ENCODE measurements around the gene PLCL1. TPM values are rescaled to one million over a fixed set of nuclear protein-coding genes. Genes with fewer than 3 reads are reported as not detected.
A peak's percentile ranks its signal among the peaks of the same experiment; 100 is the strongest.

The PLCL1 gene
- polyA plus RNA-seq, 3 donors = 17.8 to 20.9 (median 19.4) TPM

GRCh38 chr2:197944416-197945096 lies 140.2 kb downstream of the PLCL1 start:
- DNase-seq (ENCODE audit: low read depth in 3 of 3, low spot score in 2 of 3) = peak in 2 of 3 donors; percentile 17 to 21

DNA sequence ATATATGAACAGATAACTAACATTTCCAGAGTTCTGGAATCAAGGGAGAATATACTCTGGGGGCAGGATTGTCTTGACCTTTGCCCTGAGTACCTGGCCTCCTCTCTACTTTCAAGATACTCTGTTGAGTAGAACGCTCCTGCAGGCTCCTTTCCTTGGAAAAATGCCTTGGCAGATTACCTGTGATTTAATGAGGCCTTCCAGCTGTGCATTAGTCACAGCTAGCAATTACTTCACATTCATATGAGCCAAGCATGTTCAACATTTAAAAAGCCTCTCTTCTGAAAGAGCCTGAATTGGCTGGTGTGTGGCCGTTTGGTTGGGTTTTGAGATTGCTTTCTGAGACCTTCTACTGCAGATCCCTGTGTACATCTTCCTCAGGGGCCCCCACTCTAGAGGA lies 142.2 kb downstream of the PLCL1 start:
- DNase-seq (ENCODE audit: low read depth in 3 of 3, low spot score in 2 of 3) = no peak

- no peak for DNase-seq (ENCODE audit: low read depth in 3 of 3, low spot score in 2 of 3)
These were observed 142.9 kb downstream of the PLCL1 start for GRCh38 chr2:197947219-197947757.

GRCh38 chr2:197949224-197949623 lies 144.8 kb downstream of the PLCL1 start:
- DNase-seq (ENCODE audit: low read depth in 3 of 3, low spot score in 2 of 3) = no peak

DNA sequence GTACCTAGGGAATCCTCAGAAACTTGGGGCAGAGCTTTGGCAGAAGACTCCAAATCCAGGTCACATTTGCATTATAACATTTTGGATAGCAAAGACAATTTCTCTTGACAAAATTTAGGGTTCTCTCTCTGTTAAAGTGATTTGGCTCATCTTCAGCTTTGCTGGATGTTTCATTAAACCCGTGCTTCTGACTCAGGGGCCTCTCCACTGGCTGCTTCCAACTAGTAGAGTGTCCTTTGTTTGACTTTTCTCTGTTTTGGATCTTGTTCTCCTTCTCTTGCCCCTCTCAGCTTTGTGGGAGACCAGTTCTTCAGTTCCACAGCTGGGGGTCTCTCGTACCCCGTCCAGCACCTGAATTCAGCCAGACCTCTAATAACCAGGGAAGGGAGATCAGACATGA lies 145.6 kb downstream of the PLCL1 start:
- no peak for DNase-seq (ENCODE audit: low read depth in 3 of 3, low spot score in 2 of 3)

- no peak for DNase-seq (ENCODE audit: low read depth in 3 of 3, low spot score in 2 of 3)
These were observed 146.3 kb downstream of the PLCL1 start for GRCh38 chr2:197950724-197951123.

DNA sequence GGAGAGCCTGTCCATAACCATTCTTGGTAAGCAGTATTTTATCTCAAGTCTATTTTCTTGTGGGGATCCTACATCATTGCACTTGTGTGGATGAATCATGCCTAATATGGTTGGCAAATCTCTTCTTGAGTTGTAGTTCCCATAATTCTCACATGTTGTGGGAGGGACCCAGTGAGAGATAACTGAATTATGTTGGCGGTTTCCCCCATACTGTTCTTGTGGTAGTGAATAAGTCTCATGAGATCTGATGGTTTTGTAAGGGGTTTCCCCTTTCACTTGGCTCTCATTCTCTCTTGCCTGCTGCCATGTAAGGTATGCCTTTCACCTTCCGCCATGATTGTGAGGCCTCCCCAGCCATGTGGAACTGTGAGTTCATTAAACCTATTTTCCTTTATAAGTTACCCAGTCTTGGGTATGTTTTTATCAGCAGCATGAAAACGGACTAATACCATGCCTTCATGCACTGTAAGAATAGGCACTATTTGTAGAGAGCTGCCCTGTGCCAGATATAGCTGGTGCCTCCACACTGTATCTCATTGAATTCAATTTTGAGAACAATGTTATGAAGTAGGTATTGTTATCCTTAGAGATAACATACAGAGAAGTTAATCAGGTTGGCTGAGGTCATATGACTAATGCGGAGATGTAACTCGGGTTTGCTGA lies 148.3 kb downstream of the PLCL1 start:
- no peak for DNase-seq (ENCODE audit: low read depth in 3 of 3, low spot score in 2 of 3)

- no peak for DNase-seq (ENCODE audit: low read depth in 3 of 3, low spot score in 2 of 3)
These were observed 149.9 kb downstream of the PLCL1 start for GRCh38 chr2:197954328-197954727.

- DNase-seq (ENCODE audit: low read depth in 3 of 3, low spot score in 2 of 3) = no peak
These were observed 154.3 kb downstream of the PLCL1 start for GRCh38 chr2:197958592-197959150.

- DNase-seq (ENCODE audit: low read depth in 3 of 3, low spot score in 2 of 3) = no peak
These were observed 155.0 kb downstream of the PLCL1 start for GRCh38 chr2:197959383-197959782.

DNA sequence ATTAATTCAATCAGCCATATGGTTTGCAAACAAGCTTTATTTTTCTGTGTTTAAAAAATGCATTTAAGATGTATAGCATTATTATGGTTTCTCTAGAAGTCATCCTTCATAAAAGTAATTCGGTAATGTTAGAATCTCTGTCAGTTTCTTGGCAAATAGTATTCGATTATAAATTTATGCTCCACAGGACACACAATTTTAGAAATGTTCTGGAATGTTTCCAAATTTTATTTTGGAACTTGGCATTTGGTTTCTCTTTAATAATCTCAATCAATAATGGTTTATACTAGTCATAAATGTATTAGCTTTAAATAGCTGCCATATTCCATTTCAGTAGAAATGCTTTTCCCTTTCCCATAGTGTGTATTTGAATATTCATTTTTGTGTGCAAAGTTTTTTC lies 156.4 kb downstream of the PLCL1 start:
- no peak for DNase-seq (ENCODE audit: low read depth in 3 of 3, low spot score in 2 of 3)

DNA sequence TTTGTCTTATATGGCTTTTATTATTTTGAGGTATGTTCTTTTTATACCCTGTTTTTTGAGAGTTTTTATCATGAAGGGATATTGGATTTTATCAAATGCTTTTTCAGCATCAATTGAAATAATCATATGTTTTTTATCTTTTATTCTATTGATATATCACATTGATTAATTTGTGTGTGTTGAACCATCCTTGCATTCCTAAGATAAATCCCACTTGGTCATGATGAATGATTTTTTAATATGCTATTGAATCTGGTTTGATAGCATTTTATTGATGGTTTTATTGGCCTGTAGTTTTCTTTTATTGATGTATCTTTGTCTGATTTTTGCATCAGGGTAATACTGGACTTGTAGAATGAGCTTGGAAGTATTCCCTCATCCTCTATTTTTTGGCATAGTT lies 160.3 kb downstream of the PLCL1 start:
- no peak for DNase-seq (ENCODE audit: low read depth in 3 of 3, low spot score in 2 of 3)

DNA sequence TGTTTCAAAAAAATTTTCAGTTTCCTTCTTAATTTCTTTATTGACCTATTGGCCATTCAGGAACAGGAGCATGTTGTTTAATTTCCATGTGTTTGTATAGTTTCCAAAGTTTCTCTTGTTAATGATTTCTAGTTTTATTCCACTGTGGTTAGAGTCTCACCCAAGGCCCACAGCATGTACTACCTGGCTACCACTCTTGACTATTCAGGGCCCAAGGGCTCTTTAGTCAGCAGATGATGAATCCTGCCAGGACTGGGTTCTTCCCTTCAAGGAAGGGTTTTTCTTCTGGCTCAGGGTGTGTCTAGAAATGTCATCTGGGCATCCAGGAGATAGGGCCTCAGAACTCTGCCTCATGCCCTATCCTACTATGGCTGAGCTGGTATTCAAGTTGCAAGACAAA lies 161.4 kb downstream of the PLCL1 start:
- DNase-seq (ENCODE audit: low read depth in 3 of 3, low spot score in 2 of 3) = no peak

DNA sequence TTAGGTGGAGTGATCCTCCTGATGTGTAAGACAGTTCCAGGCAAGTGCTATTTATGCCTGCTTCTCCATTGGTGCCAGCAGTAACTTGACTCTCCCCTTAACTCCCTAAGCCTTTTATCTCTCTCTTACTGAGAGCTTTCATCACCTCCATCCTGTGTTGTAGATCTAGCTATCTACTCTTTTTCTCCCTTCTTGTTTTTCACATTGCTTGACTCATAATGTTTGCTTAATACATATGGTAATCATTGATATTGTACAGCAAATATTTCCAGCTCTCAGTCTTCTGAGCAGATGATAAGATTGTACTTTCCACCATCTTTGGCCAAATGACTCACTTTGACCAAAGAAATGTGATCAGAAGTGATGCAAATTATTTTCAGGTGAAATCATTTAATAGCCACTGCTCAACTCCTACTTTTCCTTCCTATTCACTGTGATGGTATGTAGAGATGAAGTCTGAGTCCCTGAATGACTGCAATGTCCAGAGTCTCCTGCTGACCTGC lies 165.0 kb downstream of the PLCL1 start:
- no peak for DNase-seq (ENCODE audit: low read depth in 3 of 3, low spot score in 2 of 3)

DNA sequence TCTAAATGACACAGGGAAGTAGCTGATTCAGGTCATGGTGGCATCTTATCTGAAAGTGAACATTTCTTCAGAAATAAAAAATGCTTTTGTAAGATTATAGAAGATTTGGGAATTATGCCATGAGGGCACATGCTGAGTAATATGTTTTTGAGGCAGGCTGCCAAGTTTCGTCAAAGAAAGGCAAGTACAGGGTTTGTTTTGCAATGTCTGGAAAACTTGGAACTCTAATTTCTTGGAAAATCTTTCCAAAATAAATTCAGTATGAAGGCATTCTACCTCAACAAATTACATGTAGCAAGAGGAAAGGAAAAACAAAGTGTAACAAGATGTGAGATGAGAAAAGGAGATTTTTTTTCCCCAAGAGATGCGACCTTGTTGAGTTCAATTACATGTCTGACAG lies 167.7 kb downstream of the PLCL1 start:
- DNase-seq (ENCODE audit: low read depth in 3 of 3, low spot score in 2 of 3) = no peak

DNA sequence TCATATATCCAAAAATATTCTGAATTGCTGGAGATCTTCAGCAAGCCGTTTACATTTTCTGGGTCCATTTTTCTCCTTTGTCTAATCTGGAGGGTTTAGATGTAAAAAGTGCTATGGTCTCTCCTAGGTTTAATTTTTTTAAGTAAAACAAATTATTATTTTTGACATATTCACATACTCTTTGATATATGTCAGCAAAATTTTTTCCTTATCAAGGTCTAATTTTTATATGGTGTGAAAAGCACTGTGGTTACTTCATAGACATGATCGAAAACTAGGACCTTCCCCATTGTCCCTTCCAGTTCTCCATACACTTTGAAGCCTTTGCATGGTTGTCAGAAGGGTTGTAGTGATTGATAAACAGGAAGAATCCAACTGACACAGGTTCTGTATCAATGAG lies 168.2 kb downstream of the PLCL1 start:
- DNase-seq (ENCODE audit: low read depth in 3 of 3, low spot score in 2 of 3) = no peak

- DNase-seq (ENCODE audit: low read depth in 3 of 3, low spot score in 2 of 3) = no peak
These were observed 169.4 kb downstream of the PLCL1 start for GRCh38 chr2:197973772-197974171.

- DNase-seq (ENCODE audit: low read depth in 3 of 3, low spot score in 2 of 3) = no peak
These were observed 171.6 kb downstream of the PLCL1 start for GRCh38 chr2:197975931-197976519.

GRCh38 chr2:197978971-197979370 lies 174.6 kb downstream of the PLCL1 start:
- DNase-seq (ENCODE audit: low read depth in 3 of 3, low spot score in 2 of 3) = no peak

GRCh38 chr2:197982565-197982964 lies 178.2 kb downstream of the PLCL1 start:
- DNase-seq (ENCODE audit: low read depth in 3 of 3, low spot score in 2 of 3) = no peak

DNA sequence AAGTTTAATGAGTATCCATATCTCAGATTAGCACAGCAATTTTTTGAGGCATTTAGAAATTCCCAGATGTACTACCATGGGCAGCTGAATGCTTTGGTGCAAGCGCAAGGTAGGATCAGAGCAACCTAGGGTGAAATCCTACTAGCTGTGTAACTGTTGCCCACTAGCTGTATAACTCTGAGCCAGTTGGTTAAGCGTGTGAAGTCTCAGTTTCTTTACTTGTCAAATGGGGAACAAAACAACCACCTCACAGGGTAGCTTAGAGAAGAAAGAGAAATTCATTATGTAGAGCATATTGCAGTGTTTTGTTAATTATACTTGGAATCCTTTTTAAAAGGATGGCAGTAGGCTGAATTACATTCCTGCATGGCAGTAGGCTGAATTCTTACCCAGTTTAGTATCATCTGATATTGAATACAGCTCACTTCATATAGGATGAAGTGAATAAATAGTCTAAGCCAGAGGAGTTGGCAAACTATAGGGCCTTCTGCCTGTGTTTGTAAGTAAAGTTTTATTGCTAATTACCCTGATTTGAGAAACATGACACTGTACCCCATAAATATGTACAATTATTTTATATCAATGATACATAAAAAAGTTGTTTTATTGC lies 180.7 kb downstream of the PLCL1 start:
- DNase-seq (ENCODE audit: low read depth in 3 of 3, low spot score in 2 of 3) = no peak
